GM12874 (cell line): Measurements from ENCODE around the gene SLC22A31.

ENCODE experiments used
- TF ChIP-seq, protein P1 (sequence below): IDR thresholded peaks from 2 replicates; pipeline ENCODE4 v1.5.1; 2011; ENCODE audit warnings: low read depth, mild to moderate bottlenecking, control low read depth, low read length, moderate library complexity; ENCODE audit not compliant: insufficient read depth

The SLC22A31 gene

GRCh38 chr16:89155851-89156739 lies 44.2 kb downstream of the SLC22A31 start:
- TF ChIP-seq, protein P1, sequence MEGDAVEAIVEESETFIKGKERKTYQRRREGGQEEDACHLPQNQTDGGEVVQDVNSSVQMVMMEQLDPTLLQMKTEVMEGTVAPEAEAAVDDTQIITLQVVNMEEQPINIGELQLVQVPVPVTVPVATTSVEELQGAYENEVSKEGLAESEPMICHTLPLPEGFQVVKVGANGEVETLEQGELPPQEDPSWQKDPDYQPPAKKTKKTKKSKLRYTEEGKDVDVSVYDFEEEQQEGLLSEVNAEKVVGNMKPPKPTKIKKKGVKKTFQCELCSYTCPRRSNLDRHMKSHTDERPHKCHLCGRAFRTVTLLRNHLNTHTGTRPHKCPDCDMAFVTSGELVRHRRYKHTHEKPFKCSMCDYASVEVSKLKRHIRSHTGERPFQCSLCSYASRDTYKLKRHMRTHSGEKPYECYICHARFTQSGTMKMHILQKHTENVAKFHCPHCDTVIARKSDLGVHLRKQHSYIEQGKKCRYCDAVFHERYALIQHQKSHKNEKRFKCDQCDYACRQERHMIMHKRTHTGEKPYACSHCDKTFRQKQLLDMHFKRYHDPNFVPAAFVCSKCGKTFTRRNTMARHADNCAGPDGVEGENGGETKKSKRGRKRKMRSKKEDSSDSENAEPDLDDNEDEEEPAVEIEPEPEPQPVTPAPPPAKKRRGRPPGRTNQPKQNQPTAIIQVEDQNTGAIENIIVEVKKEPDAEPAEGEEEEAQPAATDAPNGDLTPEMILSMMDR: no peak

DNA sequence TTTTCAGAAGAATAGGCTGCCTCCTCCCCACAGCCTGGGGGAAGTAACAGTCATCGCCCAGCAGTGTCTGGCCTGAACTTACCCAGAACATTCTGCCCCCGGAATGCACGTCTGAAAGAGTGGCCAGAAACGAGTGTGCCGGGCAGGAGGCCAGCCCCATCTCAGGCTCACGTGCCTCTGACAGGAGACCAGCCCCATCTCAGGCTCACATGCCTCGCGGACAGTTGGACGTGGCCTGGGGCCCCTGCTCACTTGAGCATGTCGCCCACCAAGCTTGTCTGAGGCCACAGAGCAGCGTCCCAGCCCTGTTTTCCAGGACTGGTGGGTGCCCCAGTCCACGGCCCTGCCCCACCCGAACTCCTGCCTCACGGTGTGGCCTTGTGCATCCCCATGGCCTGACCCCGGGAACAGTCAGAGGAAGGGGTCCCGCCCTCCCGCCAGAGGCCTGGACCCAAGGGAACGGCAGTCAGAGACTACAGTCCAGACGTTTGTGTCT lies 45.1 kb downstream of the SLC22A31 start:
- TF ChIP-seq, protein P1: no peak

- TF ChIP-seq, protein P1: no peak
Measured at GRCh38 chr16:89154390-89155183, 45.8 kb downstream of the SLC22A31 start.

GRCh38 chr16:89153848-89154271 lies 46.5 kb downstream of the SLC22A31 start:
- TF ChIP-seq, protein P1: no peak

- TF ChIP-seq, protein P1: no peak
Measured at GRCh38 chr16:89152831-89153700, 47.3 kb downstream of the SLC22A31 start.

DNA sequence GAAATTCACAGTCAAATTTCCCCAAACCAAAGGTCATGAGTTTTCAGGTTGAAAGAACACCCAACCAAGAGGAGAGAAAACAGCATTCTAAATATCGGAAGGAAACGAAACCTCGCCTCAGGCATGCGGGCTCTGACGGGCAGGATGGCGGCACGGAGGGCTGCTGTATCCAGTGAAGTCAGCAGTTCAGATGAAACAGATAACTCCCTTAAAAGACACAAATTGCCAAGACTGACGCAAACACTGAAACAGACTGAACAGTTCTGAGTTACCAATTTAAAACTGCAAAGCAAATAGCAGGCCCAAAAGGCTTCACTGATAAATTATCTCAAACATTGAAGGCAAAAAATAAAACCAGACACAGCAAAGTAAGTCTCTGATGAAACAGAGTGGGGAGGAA lies 49.4 kb downstream of the SLC22A31 start:
- TF ChIP-seq, protein P1: no peak
